ENCODE results near the gene MAD1L1.
A peak's percentile ranks its signal among the peaks of the same experiment; 100 is the strongest.

The MAD1L1 gene

GRCh38 chr7:1995426-1995825, 237.3 kb downstream of the MAD1L1 start:
- no peak for DNase-seq
- ATAC-seq (ENCODE audit: insufficient read depth, low read depth): no peak
- Histone ChIP-seq H3K4me3 (ENCODE audit: low read depth in 1 of 2, low read length in 2 of 2) (no peak overlapping the region), H3K79me2 (ENCODE audit: insufficient read depth, low read length) (no peaks in the 10 kb centered on the region; the same call in 1 of the 2 replicates), H3K27ac (ENCODE audit: low read length) (0 out of 2 replicates have a peak overlapping the region, but pooled peaks have one; percentile 34), H3K4me1 (ENCODE audit: insufficient read depth, low read length) (no peaks in the 10 kb centered on the region), H2AFZ (ENCODE audit: low read depth, low read length) (no peak overlapping the region), H4K20me1 (ENCODE audit: insufficient read depth, low read length) (peaks cover 9% of the 10 kb centered on the region; the same call in 1 of the 2 replicates), H3K27me3 (ENCODE audit: insufficient read depth, low read length, poor library complexity) (no peaks in the 10 kb centered on the region), H3K9ac (ENCODE audit: low read depth, low read length) (no peak overlapping the region), H3K4me2 (ENCODE audit: insufficient read depth, low read length) (no peak overlapping the region), H3K9me3 (ENCODE audit: insufficient read depth, low read length, severe bottlenecking) (no peaks in the 10 kb centered on the region), H3K36me3 (ENCODE audit: insufficient read depth, low read length) (peaks cover 13% of the 10 kb centered on the region)
- no peak for TF ChIP-seq CTCF (IDR thresholded peaks at IDR 0.05; ENCODE audit: borderline replicate concordance, extremely low read depth, low read length, poor library complexity, severe bottlenecking)
- TF ChIP-seq EZH2 (IDR thresholded peaks at IDR 0.05; ENCODE audit: borderline replicate concordance, low read depth, low read length, severe bottlenecking): no peak

GRCh38 chr7:1994931-1995330, 237.8 kb downstream of the MAD1L1 start:
- Histone ChIP-seq H3K4me2 (ENCODE audit: insufficient read depth, low read length) (no peak overlapping the region), H3K9ac (ENCODE audit: low read depth, low read length) (no peak overlapping the region), H2AFZ (ENCODE audit: low read depth, low read length) (no peak overlapping the region), H3K27ac (ENCODE audit: low read length) (0 out of 2 replicates have a peak overlapping the region, but pooled peaks have one; percentile 34), H3K79me2 (ENCODE audit: insufficient read depth, low read length) (no peaks in the 10 kb centered on the region; the same call in 1 of the 2 replicates), H3K27me3 (ENCODE audit: insufficient read depth, low read length, poor library complexity) (no peaks in the 10 kb centered on the region), H3K4me3 (ENCODE audit: low read depth in 1 of 2, low read length in 2 of 2) (no peak overlapping the region), H3K9me3 (ENCODE audit: insufficient read depth, low read length, severe bottlenecking) (no peaks in the 10 kb centered on the region), H4K20me1 (ENCODE audit: insufficient read depth, low read length) (peaks cover 13% of the 10 kb centered on the region), H3K36me3 (ENCODE audit: insufficient read depth, low read length) (peaks cover 12% of the 10 kb centered on the region), H3K4me1 (ENCODE audit: insufficient read depth, low read length) (no peaks in the 10 kb centered on the region)
- no peak for TF ChIP-seq CTCF (IDR thresholded peaks at IDR 0.05; ENCODE audit: borderline replicate concordance, extremely low read depth, low read length, poor library complexity, severe bottlenecking)
- TF ChIP-seq EZH2 (IDR thresholded peaks at IDR 0.05; ENCODE audit: borderline replicate concordance, low read depth, low read length, severe bottlenecking): no peak
- no peak for ATAC-seq (ENCODE audit: insufficient read depth, low read depth)
- no peak for DNase-seq

- Histone ChIP-seq H3K79me2 (ENCODE audit: insufficient read depth, low read length) (no peaks in the 10 kb centered on the region; the same call in 1 of the 2 replicates), H3K27me3 (ENCODE audit: insufficient read depth, low read length, poor library complexity) (no peaks in the 10 kb centered on the region), H2AFZ (ENCODE audit: low read depth, low read length) (no peak overlapping the region), H3K4me3 (ENCODE audit: low read depth in 1 of 2, low read length in 2 of 2) (no peak overlapping the region), H3K4me2 (ENCODE audit: insufficient read depth, low read length) (no peak overlapping the region), H3K9ac (ENCODE audit: low read depth, low read length) (no peak overlapping the region), H4K20me1 (ENCODE audit: insufficient read depth, low read length) (peaks cover 16% of the 10 kb centered on the region), H3K36me3 (ENCODE audit: insufficient read depth, low read length) (peaks cover 16% of the 10 kb centered on the region), H3K4me1 (ENCODE audit: insufficient read depth, low read length) (no peaks in the 10 kb centered on the region; the same call in 1 of the 2 replicates), H3K9me3 (ENCODE audit: insufficient read depth, low read length, severe bottlenecking) (no peaks in the 10 kb centered on the region), H3K27ac (ENCODE audit: low read length) (peak overlapping the region; percentile 13; the same call in 1 of the 2 replicates)
- DNase-seq (no peak), ATAC-seq (ENCODE audit: insufficient read depth, low read depth) (no peak)
- TF ChIP-seq CTCF (IDR thresholded peaks at IDR 0.05; ENCODE audit: borderline replicate concordance, extremely low read depth, low read length, poor library complexity, severe bottlenecking) (no peak), EZH2 (IDR thresholded peaks at IDR 0.05; ENCODE audit: borderline replicate concordance, low read depth, low read length, severe bottlenecking) (no peak)
Observed at GRCh38 chr7:1993776-1994740, 238.7 kb downstream of the MAD1L1 start.

Measured in DND-41 (cell line).